ENCODE results near the gene PRSS1.

The PRSS1 gene

GRCh38 chr7:142709921-142710320 lies 39.4 kb upstream of the PRSS1 start:
- TF ChIP-seq CTCF (IDR thresholded peaks at IDR 0.05; ENCODE audit: low read depth, low read length, poor library complexity, severe bottlenecking) (no peak), EZH2phosphoT487 (IDR thresholded peaks at IDR 0.05; ENCODE audit: borderline replicate concordance, low read length) (no peak)
- Histone ChIP-seq H3K9me3 (ENCODE audit: control insufficient read depth, insufficient read depth, low read length) (no peaks in the 10 kb centered on the region), H4K20me1 (ENCODE audit: control insufficient read depth, insufficient read depth, low read depth, low read length) (no peaks in the 10 kb centered on the region), H3K4me1 (ENCODE audit: control insufficient read depth, low read length) (peaks cover 26% of the 10 kb centered on the region), H3K27ac (ENCODE audit: low read depth, low read length) (no peak overlapping the region), H3K27me3 (ENCODE audit: control insufficient read depth, low read length) (no peaks in the 10 kb centered on the region), H3K79me2 (ENCODE audit: control insufficient read depth, low read length) (no peaks in the 10 kb centered on the region), H3K4me2 (ENCODE audit: low read length) (no peak overlapping the region), H3K9me2 (replicated peaks; ENCODE audit: control insufficient read depth, low read length) (no peaks in the 10 kb centered on the region), H3F3A (ENCODE audit: control insufficient read depth, insufficient read depth) (no peaks in the 10 kb centered on the region), H3K36me3 (ENCODE audit: control insufficient read depth, low read length) (no peaks in the 10 kb centered on the region), H3K4me3 (ENCODE audit: low read length) (no peak overlapping the region)

- TF ChIP-seq CTCF (IDR thresholded peaks at IDR 0.05; ENCODE audit: low read depth, low read length, poor library complexity, severe bottlenecking) (no peak), EZH2phosphoT487 (IDR thresholded peaks at IDR 0.05; ENCODE audit: borderline replicate concordance, low read length) (no peak)
- no peak overlapping the region for H3K4me2 ChIP-seq (ENCODE audit: low read length)
- no peaks in the 10 kb centered on the region for H3K36me3 ChIP-seq (ENCODE audit: control insufficient read depth, low read length)
- no peak overlapping the region for H3K27ac ChIP-seq (ENCODE audit: low read depth, low read length)
- no peaks in the 10 kb centered on the region for H4K20me1 ChIP-seq (ENCODE audit: control insufficient read depth, insufficient read depth, low read depth, low read length)
- H3K4me1 ChIP-seq (ENCODE audit: control insufficient read depth, low read length) = peaks cover 32% of the 10 kb centered on the region
- H3K9me2 ChIP-seq (replicated peaks; ENCODE audit: control insufficient read depth, low read length) = no peaks in the 10 kb centered on the region
- no peaks in the 10 kb centered on the region for H3K27me3 ChIP-seq (ENCODE audit: control insufficient read depth, low read length)
- H3K4me3 ChIP-seq (ENCODE audit: low read length) = no peak overlapping the region
- H3K9me3 ChIP-seq (ENCODE audit: control insufficient read depth, insufficient read depth, low read length) = no peaks in the 10 kb centered on the region
- H3K79me2 ChIP-seq (ENCODE audit: control insufficient read depth, low read length) = no peaks in the 10 kb centered on the region
- H3F3A ChIP-seq (ENCODE audit: control insufficient read depth, insufficient read depth) = no peaks in the 10 kb centered on the region
Measured at GRCh38 chr7:142711196-142711595, 38.1 kb upstream of the PRSS1 start.

GRCh38 chr7:142711746-142712616 lies 37.3 kb upstream of the PRSS1 start:
- no peak overlapping the region for H3K4me3 ChIP-seq (ENCODE audit: low read length)
- H3K9me3 ChIP-seq (ENCODE audit: control insufficient read depth, insufficient read depth, low read length) = no peaks in the 10 kb centered on the region
- TF ChIP-seq CTCF (IDR thresholded peaks at IDR 0.05; ENCODE audit: low read depth, low read length, poor library complexity, severe bottlenecking) (peak; percentile 89), EZH2phosphoT487 (IDR thresholded peaks at IDR 0.05; ENCODE audit: borderline replicate concordance, low read length) (no peak)
- H3F3A ChIP-seq (ENCODE audit: control insufficient read depth, insufficient read depth) = no peaks in the 10 kb centered on the region
- H3K9me2 ChIP-seq (replicated peaks; ENCODE audit: control insufficient read depth, low read length) = no peaks in the 10 kb centered on the region
- no peak overlapping the region for H3K27ac ChIP-seq (ENCODE audit: low read depth, low read length)
- no peaks in the 10 kb centered on the region for H4K20me1 ChIP-seq (ENCODE audit: control insufficient read depth, insufficient read depth, low read depth, low read length)
- H3K27me3 ChIP-seq (ENCODE audit: control insufficient read depth, low read length) = no peaks in the 10 kb centered on the region
- H3K4me2 ChIP-seq (ENCODE audit: low read length) = no peak overlapping the region
- H3K36me3 ChIP-seq (ENCODE audit: control insufficient read depth, low read length) = no peaks in the 10 kb centered on the region
- H3K4me1 ChIP-seq (ENCODE audit: control insufficient read depth, low read length) = peaks cover 32% of the 10 kb centered on the region
- no peaks in the 10 kb centered on the region for H3K79me2 ChIP-seq (ENCODE audit: control insufficient read depth, low read length)

Measured in DOHH2 (cell line).